Measurements from ENCODE around the gene EXOC3L4.

GRCh38 chr14:103158688-103159087 is 64.2 kb downstream of the EXOC3L4 start:
- TF ChIP-seq, protein P1, sequence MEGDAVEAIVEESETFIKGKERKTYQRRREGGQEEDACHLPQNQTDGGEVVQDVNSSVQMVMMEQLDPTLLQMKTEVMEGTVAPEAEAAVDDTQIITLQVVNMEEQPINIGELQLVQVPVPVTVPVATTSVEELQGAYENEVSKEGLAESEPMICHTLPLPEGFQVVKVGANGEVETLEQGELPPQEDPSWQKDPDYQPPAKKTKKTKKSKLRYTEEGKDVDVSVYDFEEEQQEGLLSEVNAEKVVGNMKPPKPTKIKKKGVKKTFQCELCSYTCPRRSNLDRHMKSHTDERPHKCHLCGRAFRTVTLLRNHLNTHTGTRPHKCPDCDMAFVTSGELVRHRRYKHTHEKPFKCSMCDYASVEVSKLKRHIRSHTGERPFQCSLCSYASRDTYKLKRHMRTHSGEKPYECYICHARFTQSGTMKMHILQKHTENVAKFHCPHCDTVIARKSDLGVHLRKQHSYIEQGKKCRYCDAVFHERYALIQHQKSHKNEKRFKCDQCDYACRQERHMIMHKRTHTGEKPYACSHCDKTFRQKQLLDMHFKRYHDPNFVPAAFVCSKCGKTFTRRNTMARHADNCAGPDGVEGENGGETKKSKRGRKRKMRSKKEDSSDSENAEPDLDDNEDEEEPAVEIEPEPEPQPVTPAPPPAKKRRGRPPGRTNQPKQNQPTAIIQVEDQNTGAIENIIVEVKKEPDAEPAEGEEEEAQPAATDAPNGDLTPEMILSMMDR (IDR thresholded peaks at IDR 0.05; ENCODE audit: low read depth, low read length), result no peak
- no peak for TF ChIP-seq POLR2A (IDR thresholded peaks at IDR 0.05; ENCODE audit: extremely low read depth, insufficient read length)
